LNCaP clone FGC (cell line): ENCODE measurements around the gene CORO6.

Source experiments
- DNase-seq: peaks from one replicate; pipeline ENCODE4 v3.0.0-alpha.2; 2011; ENCODE audit warnings: low read depth
- H3K4me3 ChIP-seq: 2 replicates; pipeline ENCODE4 v1.5.1; 2011; ENCODE audit warnings: mild to moderate bottlenecking, low read depth, low read length, control low read depth
- CTCF ChIP-seq: IDR thresholded peaks from 2 replicates; pipeline ENCODE4 v1.5.1; 2012; ENCODE audit warnings: mild to moderate bottlenecking; ENCODE audit not compliant: control insufficient read depth, insufficient read depth; ENCODE audit errors: extremely low read depth

Gene CORO6

GRCh38 chr17:29595107-29595942 lies 27.4 kb downstream of the CORO6 start:
- no peak for DNase-seq
- no peak for TF ChIP-seq CTCF
- H3K4me3 ChIP-seq = no peak overlapping the region

GRCh38 chr17:29594519-29595090 lies 28.1 kb downstream of the CORO6 start:
- H3K4me3 ChIP-seq = peak overlapping the region; percentile 73
- no peak for DNase-seq
- TF ChIP-seq CTCF = no peak

DNA sequence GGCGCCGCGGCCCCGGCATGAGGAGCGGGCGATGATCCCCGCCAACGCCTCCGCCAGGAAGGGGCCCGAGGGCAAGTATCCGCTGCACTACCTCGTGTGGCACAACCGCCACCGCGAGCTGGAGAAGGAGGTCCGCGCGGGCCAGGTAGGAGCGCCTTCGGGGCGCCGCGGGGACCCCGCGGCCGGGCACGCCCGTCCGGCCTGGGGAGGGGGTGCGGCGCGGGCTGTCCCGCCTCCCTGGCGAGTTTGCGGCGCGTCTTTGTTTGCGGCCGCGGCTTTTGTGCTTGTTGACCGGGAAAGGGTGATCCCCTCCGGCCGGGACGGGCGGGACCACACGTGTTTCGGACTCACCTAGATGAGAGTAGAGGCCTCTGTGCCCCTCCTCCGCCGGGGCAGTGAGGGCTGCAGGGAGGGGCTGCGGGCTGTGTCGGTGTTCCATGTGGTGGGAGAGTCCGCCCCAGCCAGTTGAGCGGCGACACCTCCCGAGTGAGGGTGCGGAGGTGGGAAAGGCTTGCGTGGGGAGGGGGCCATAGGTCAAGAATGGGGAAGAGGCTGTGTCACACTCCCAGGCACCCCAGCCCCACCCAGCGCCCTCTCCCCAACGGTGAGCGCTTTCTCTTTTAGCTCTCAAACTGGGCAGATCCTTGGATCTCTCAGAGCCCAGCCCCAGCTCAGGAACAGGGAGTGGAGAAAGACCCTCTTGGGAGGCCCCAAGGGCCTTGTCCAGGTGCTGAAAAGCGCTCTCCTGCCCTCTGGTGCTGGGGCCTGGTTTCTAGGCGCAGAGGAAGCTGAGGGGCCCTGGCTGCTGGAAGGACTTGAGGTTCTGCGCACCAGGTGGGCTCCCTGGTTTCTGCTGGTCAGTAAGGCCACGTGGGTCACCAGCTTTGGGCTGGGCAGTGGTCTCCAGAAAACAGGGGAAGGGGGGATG lies 28.9 kb downstream of the CORO6 start:
- peak overlapping the region; percentile 73 for H3K4me3 ChIP-seq
- DNase-seq = no peak
- peak; percentile 40 for TF ChIP-seq CTCF

- DNase-seq = no peak
- no peak for TF ChIP-seq CTCF
- peak within 1 kb of the TSS; percentile 73 for H3K4me3 ChIP-seq
Observed at GRCh38 chr17:29592850-29593551, 29.7 kb downstream of the CORO6 start, which contains the start of gene ANKRD13B. ANKRD13B (plus strand) TSS chr17:29593132; CDS start chr17:29593622, 490 bp downstream.

DNA sequence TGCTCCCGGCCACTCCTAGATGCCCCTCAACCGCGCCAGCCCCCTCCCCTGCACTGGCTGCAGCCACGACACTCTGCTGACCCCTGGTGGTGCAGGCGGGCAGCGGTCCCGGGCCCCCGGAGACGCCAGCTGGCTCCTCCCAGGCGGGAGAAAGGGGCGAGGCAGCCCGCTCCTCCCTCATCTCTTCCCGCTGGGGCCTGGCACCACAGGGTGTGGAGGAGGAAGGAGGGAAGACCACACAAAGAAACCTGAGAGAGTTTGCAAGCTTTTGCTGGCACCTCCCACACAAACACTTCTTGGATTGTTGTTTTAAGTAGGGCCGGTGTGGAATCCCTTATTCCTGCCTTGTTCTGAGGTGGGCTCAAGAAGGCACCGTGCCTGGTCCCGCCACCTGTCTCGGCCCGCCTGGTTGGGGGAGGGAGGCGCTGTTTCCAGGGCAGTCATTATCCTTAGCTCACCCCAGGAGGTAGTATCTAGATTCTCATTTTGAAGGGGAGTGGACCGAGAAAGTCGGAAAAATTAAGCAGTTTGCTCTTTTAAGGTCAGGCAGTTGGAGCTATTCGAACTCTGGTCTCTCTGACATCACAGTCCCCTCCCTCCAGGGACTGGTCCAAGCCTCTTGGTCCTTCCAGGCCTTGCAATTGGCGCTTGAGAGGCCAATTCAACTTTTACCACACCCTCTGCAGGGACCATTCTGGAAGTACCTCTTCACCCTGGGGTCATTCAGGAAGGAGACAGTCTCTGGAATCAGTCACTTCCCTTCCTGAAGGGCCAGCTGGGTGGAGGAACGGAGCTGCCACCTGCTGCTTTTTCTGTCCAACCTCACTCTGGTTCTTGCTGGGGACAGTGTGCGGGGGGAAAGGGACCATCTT lies 30.7 kb downstream of the CORO6 start:
- peak; percentile 97 for TF ChIP-seq CTCF
- DNase-seq = no peak

More for the DNA sequence above, 30.7 kb downstream of the CORO6 start:
- peak overlapping the region; percentile 54 for H3K4me3 ChIP-seq
